ENCODE measurements around the gene SIX5. TPM values are rescaled to one million over a fixed set of nuclear protein-coding genes. Genes with fewer than 3 reads are reported as not detected.

Gene SIX5
- total RNA-seq, 1 experiment from 2014 or later = 27.6 TPM

DNA sequence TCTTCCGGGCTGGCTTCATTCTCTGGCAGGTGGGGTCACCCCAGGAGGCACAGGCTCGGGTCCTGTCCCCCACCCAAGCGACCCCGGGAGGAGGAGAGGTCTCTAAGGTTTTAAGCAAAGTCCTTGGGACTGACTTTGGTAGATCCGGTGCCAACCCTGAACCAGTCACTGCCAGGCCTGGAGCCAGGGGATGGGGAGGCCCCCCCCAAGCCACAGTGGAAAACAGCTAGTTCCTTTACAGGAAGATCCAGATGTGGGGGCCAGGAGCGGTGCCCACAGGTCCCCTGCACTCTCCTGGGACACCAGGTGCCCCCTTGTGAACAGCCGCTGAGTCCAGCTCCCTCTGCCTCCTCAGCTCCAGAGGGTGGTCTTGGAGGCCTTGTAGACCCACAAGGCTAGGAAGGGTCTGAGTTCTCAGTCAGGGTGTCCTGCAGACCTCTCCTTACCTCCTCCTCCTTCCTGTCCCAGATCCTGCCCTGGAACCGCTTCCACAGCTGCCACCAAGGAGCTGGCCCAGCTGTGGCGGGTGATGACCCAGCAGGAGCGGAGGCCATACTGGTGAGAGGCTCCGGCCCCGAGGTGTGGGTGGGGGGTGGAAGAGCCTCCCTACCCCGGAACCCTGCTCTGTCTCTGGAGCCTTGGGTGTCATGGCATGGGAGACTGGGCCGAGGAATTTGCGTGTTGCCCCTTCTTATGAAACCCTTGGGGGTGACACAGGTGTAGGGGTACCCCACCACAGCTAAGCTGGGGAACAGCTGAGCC is 6.0 kb downstream of the SIX5 start:
- POLR2A ChIA-PET (ENCODE audit: unreplicated experiment) = interaction anchor here (0.7 kb wide), 1 partner anchor 185 kb away, joined by 3 read pairs; no protein-coding TSS in a partner anchor
- H3K4me1 ChIP-seq (replicated peaks; ENCODE audit: insufficient read depth) = peaks cover 12% of the 10 kb centered on the region

DNA sequence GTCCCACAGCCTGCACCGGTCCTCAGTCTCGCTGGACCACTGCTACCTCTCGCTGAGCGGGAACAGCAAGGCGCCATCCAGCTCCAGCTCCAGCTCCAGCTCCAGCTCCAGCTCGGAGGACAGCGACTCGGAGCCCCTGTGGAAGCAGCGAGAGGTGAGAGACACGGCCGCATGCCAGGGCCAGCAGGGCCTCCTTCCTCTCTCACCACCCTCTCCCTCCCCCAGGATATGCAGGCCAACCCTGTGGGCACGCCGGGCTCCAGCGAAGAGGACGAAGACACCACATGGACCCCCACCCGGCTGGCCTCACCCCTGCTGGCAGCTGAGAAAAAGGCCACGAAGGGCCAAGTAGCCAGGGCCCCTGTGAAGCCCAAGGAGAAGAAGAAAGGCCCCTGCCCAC is 7.3 kb downstream of the SIX5 start:
- POLR2A ChIA-PET (ENCODE audit: unreplicated experiment) = no interaction called here
- CTCF ChIA-PET = no interaction called here
- no peak for DNase-seq

More for the DNA sequence above, 6.0 kb downstream of the SIX5 start:
- no TSS peak for BruUV-seq (replicated peaks)
- intact Hi-C loops (cut with micrococcal nuclease; ENCODE audit: unreplicated experiment) = no loop called here
- Histone ChIP-seq H3K36me3 (ENCODE audit: low read depth) (no peaks in the 10 kb centered on the region), H3K9me2 (ENCODE audit: insufficient read depth) (no peaks in the 10 kb centered on the region), H3K4me3 (no peak overlapping the region), H3K9me3 (ENCODE audit: insufficient read depth, low read depth) (no peaks in the 10 kb centered on the region), H4K20me1 (ENCODE audit: insufficient read depth) (no peaks in the 10 kb centered on the region), H3K79me2 (ENCODE audit: low read depth) (no peaks in the 10 kb centered on the region), H3K27ac (no peak overlapping the region), H3K4me2 (no peak overlapping the region), H3K27me3 (ENCODE audit: insufficient read depth, low read depth) (no peaks in the 10 kb centered on the region), H3F3A (ENCODE audit: insufficient read depth, low read depth) (peaks cover 16% of the 10 kb centered on the region; the same call in 1 of the 2 replicates), H2AFZ (no peak overlapping the region)
- CTCF ChIA-PET = interaction anchor here (0.6 kb wide), 2 partner anchors 13 to 26 kb away, joined by 4 to 10 read pairs; no protein-coding TSS in a partner anchor
- no peak for TF ChIP-seq EZH2 (IDR thresholded peaks at IDR 0.05; ENCODE audit: low read depth)
- TF ChIP-seq, protein P1, sequence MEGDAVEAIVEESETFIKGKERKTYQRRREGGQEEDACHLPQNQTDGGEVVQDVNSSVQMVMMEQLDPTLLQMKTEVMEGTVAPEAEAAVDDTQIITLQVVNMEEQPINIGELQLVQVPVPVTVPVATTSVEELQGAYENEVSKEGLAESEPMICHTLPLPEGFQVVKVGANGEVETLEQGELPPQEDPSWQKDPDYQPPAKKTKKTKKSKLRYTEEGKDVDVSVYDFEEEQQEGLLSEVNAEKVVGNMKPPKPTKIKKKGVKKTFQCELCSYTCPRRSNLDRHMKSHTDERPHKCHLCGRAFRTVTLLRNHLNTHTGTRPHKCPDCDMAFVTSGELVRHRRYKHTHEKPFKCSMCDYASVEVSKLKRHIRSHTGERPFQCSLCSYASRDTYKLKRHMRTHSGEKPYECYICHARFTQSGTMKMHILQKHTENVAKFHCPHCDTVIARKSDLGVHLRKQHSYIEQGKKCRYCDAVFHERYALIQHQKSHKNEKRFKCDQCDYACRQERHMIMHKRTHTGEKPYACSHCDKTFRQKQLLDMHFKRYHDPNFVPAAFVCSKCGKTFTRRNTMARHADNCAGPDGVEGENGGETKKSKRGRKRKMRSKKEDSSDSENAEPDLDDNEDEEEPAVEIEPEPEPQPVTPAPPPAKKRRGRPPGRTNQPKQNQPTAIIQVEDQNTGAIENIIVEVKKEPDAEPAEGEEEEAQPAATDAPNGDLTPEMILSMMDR (conservative IDR thresholded peaks at IDR 0.05) = no peak
- no peak for DNase-seq

DNA sequence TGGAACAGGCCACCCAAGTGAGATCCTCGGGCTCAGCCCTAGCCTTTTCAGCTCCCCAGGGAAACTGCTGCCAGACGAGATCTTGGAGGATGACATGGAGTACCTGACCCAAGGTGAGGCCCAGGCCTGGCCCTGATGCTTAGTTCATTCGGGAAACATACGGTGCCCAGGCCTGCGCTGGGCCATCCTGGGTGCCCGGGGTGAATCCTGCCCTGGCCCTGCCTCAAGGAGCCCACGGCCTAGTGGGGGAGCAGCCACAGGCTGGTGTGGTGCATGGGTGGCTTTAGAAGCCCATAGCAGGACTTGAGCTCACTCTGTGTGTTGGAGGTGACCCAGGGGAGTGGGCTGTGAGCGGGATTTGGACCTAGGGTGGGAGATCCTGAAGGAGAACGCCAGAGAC is 10.1 kb downstream of the SIX5 start:
- intact Hi-C loops (cut with micrococcal nuclease; ENCODE audit: unreplicated experiment) = no loop called here
- Histone ChIP-seq H3K9me3 (ENCODE audit: insufficient read depth, low read depth) (no peaks in the 10 kb centered on the region), H3K27ac (no peak overlapping the region), H3K36me3 (ENCODE audit: low read depth) (no peaks in the 10 kb centered on the region), H3K4me3 (no peak overlapping the region), H3K79me2 (ENCODE audit: low read depth) (no peaks in the 10 kb centered on the region), H4K20me1 (ENCODE audit: insufficient read depth) (no peaks in the 10 kb centered on the region), H3K4me2 (no peak overlapping the region), H3K4me1 (replicated peaks; ENCODE audit: insufficient read depth) (peaks cover 8% of the 10 kb centered on the region), H2AFZ (no peak overlapping the region), H3K27me3 (ENCODE audit: insufficient read depth, low read depth) (no peaks in the 10 kb centered on the region), H3K9me2 (ENCODE audit: insufficient read depth) (no peaks in the 10 kb centered on the region), H3F3A (ENCODE audit: insufficient read depth, low read depth) (peaks cover 3% of the 10 kb centered on the region; the same call in 1 of the 2 replicates)
- ChIA-PET POLR2A (ENCODE audit: unreplicated experiment) (interaction anchor here (0.6 kb wide), 1 partner anchor 129 kb away, joined by 3 read pairs; no protein-coding TSS in a partner anchor), CTCF (no interaction called here)
- TF ChIP-seq, protein P1 (conservative IDR thresholded peaks at IDR 0.05) = no peak
- no peak for TF ChIP-seq EZH2 (IDR thresholded peaks at IDR 0.05; ENCODE audit: low read depth)
- no peak for DNase-seq
- BruUV-seq (replicated peaks) = no TSS peak

More for the DNA sequence above, 7.3 kb downstream of the SIX5 start:
- TF ChIP-seq, protein P1 (conservative IDR thresholded peaks at IDR 0.05) = no peak
- no peak for TF ChIP-seq EZH2 (IDR thresholded peaks at IDR 0.05; ENCODE audit: low read depth)
- no peaks in the 10 kb centered on the region for H3K79me2 ChIP-seq (ENCODE audit: low read depth)
- H3K27ac ChIP-seq = no peak overlapping the region
- intact Hi-C loops (cut with micrococcal nuclease; ENCODE audit: unreplicated experiment) = no loop called here
- H3K27me3 ChIP-seq (ENCODE audit: insufficient read depth, low read depth) = no peaks in the 10 kb centered on the region
- H3K4me2 ChIP-seq = no peak overlapping the region
- no peaks in the 10 kb centered on the region for H3K9me3 ChIP-seq (ENCODE audit: insufficient read depth, low read depth)
- no peak overlapping the region for H2AFZ ChIP-seq
- H3K9me2 ChIP-seq (ENCODE audit: insufficient read depth) = no peaks in the 10 kb centered on the region
- H3K36me3 ChIP-seq (ENCODE audit: low read depth) = no peaks in the 10 kb centered on the region
- no TSS peak for BruUV-seq (replicated peaks)
- H3K4me1 ChIP-seq (replicated peaks; ENCODE audit: insufficient read depth) = peaks cover 13% of the 10 kb centered on the region
- H4K20me1 ChIP-seq (ENCODE audit: insufficient read depth) = no peaks in the 10 kb centered on the region
- H3K4me3 ChIP-seq = no peak overlapping the region
- H3F3A ChIP-seq (ENCODE audit: insufficient read depth, low read depth) = peaks cover 10% of the 10 kb centered on the region; the same call in 1 of the 2 replicates

All from PC-9 (cell line).